HG02588 (cell line): ENCODE measurements around the gene TOB2.
"Not testable (repeated sequence)": the region's sequence is repeated elsewhere in the genome, so short reads cannot be mapped to it uniquely, and the experiment has no call there.

ENCODE experiments used
- ATAC-seq: cut with Tn5 transposase; IDR thresholded peaks from one replicate; pipeline ENCODE4 v1.9.1; 2021; ENCODE audit warnings: mild to moderate bottlenecking, moderate library complexity; ENCODE audit not compliant: unreplicated experiment

TOB2 gene

GRCh38 chr22:41468381-41469217, 22.0 kb upstream of the TOB2 start, which contains the start of the genes ACO2 and PHF5A:
ACO2 (plus strand) TSS chr22:41469117; CDS start chr22:41469147, 30 bp downstream.
PHF5A (minus strand) TSS chr22:41468692; CDS start chr22:41468653, 39 bp downstream.
- peak; percentile 86 for ATAC-seq

- no peak for ATAC-seq
These were observed 15.3 kb upstream of the TOB2 start for GRCh38 chr22:41461901-41462300.

GRCh38 chr22:41460071-41460470, 13.5 kb upstream of the TOB2 start:
- ATAC-seq: not testable (repeated sequence)

- ATAC-seq: no peak
These were observed 12.8 kb upstream of the TOB2 start for GRCh38 chr22:41459431-41459830.

- ATAC-seq: no peak
These were observed 11.6 kb upstream of the TOB2 start for GRCh38 chr22:41458161-41458728.

GRCh38 chr22:41448189-41448808, 1.7 kb upstream of the TOB2 start:
- peak; percentile 38 for ATAC-seq

GRCh38 chr22:41447435-41448188, 1.0 kb upstream of the TOB2 start:
- ATAC-seq: no peak

- ATAC-seq: no peak
These were observed 522 bp downstream of the TOB2 start for GRCh38 chr22:41446057-41446501.

GRCh38 chr22:41445129-41446056, 1.2 kb downstream of the TOB2 start:
- no peak for ATAC-seq

GRCh38 chr22:41444360-41445128, 2.1 kb downstream of the TOB2 start:
- peak; percentile 52 for ATAC-seq

- ATAC-seq: no peak
These were observed 4.3 kb downstream of the TOB2 start for GRCh38 chr22:41442240-41442792.

GRCh38 chr22:41440511-41440910, 6.1 kb downstream of the TOB2 start:
- not testable (repeated sequence) for ATAC-seq

GRCh38 chr22:41437198-41437597, 9.4 kb downstream of the TOB2 start:
- ATAC-seq: no peak

GRCh38 chr22:41436322-41437113, 10.1 kb downstream of the TOB2 start:
- ATAC-seq: no peak

GRCh38 chr22:41435560-41435959, 11.0 kb downstream of the TOB2 start:
- no peak for ATAC-seq

- not testable (repeated sequence) for ATAC-seq
These were observed 12.1 kb downstream of the TOB2 start for GRCh38 chr22:41434361-41435003.

GRCh38 chr22:41433480-41433879, 13.1 kb downstream of the TOB2 start:
- ATAC-seq: not testable (repeated sequence)
